ENCODE data around the gene PRDM16. TPM values are rescaled to one million over a fixed set of nuclear protein-coding genes. Genes with fewer than 3 reads are reported as not detected.
A peak's percentile ranks its signal among the peaks of the same experiment; 100 is the strongest.

Gene PRDM16
- polyA plus RNA-seq, 1 donor from 2014 or later: 0.21 TPM

DNA sequence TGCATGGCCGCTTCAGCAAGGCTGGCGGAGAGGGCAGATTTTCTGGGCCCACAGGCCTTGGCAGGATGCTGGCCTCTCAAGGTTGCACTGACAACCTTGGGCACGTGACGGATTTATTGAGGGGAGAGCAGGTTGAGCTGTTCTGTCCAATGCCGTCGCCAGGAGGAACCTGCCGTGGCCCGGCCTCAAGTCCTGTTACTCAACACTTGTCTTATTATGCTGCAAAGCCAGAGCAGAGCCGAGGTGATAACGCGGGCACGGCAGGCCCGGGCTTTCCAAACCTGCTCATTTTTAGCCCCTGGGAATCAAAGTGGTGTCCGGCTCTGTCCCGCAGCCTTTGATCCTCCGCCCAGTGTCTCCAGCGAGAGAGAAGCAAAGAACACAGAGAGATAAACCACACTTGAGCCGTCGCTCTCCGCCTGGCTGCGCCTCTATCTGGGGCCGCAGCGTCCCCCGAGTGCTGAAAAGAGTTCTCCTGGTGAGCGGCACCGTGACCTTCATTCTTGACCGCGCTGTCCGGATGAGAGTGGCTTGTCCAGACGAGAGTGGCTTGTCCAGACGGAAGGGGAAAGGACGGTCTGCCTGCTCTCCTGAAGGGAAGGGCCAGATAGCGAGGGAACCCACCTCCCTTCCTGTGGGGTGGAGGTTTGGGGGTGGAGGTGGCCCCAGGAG, 223.2 kb downstream of the PRDM16 start:
- H3K9ac ChIP-seq (ENCODE audit: low read length): no peak overlapping the region
- no peak overlapping the region for H3K4me3 ChIP-seq (ENCODE audit: low read length)
- no peak overlapping the region for H2AFZ ChIP-seq (ENCODE audit: low read depth, low read length)
- no peaks in the 10 kb centered on the region for H3K36me3 ChIP-seq (ENCODE audit: insufficient read depth, low read length)
- no peak overlapping the region for H3K4me2 ChIP-seq (ENCODE audit: low read length)
- H4K20me1 ChIP-seq (ENCODE audit: insufficient read depth): no peaks in the 10 kb centered on the region
- no peak overlapping the region for H3K27ac ChIP-seq (ENCODE audit: low read length)
- no peaks in the 10 kb centered on the region for H3K9me3 ChIP-seq (ENCODE audit: low read length)
- no peaks in the 10 kb centered on the region for H3K79me2 ChIP-seq (replicated peaks; ENCODE audit: insufficient read depth, low read length)
- TF ChIP-seq EP300 (conservative IDR thresholded peaks at IDR 0.05; ENCODE audit: poor library complexity, severe bottlenecking) (no peak), MXI1 (conservative IDR thresholded peaks at IDR 0.05; ENCODE audit: poor library complexity, severe bottlenecking) (no peak)
- H3F3A ChIP-seq (ENCODE audit: insufficient read depth, low read length, poor library complexity, severe bottlenecking): no peaks in the 10 kb centered on the region
- H3K27me3 ChIP-seq (ENCODE audit: insufficient read depth, low read depth, low read length): no peaks in the 10 kb centered on the region
- H3K9me2 ChIP-seq (ENCODE audit: insufficient read depth, low read length): no peaks in the 10 kb centered on the region

DNA sequence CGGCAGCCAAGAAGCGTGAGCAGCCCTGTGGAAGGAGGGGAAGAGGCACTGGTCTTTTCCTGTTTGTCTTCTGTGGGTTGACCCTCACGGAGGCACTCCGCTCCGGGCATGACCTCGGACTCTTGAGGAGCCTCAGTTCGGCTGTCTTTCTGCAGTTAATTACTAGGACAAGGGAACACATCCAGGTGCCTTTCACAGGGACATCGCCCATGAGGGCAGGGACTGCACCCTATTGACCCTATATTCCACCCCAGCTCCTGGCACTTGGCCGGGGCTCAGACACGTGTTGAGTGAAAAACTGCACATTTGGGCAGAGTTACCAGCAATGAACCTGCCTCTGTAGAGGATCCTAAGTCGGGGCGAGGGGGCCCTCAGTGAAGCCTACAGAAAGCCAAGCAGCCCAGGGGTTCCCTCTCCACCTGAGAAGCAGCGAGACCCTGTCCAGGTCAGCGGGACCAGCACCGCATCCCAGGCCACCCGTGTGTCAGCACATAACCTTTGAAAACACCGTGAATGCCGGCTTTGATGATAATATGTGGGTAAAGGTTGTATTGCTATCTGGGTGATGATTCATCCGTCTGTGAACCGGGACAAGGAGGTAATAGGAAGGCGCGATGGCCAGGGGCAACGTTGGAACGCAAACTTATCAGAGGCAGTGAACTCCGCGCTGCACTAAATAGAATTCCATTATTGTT, 224.0 kb downstream of the PRDM16 start:
- H2AFZ ChIP-seq (ENCODE audit: low read depth, low read length): no peak overlapping the region
- TF ChIP-seq SMC3 (conservative IDR thresholded peaks at IDR 0.05; ENCODE audit: poor library complexity) (no peak), POLR2AphosphoS5 (IDR thresholded peaks at IDR 0.05) (peak; percentile 50)
- no peaks in the 10 kb centered on the region for H3K79me2 ChIP-seq (replicated peaks; ENCODE audit: insufficient read depth, low read length)

DNA sequence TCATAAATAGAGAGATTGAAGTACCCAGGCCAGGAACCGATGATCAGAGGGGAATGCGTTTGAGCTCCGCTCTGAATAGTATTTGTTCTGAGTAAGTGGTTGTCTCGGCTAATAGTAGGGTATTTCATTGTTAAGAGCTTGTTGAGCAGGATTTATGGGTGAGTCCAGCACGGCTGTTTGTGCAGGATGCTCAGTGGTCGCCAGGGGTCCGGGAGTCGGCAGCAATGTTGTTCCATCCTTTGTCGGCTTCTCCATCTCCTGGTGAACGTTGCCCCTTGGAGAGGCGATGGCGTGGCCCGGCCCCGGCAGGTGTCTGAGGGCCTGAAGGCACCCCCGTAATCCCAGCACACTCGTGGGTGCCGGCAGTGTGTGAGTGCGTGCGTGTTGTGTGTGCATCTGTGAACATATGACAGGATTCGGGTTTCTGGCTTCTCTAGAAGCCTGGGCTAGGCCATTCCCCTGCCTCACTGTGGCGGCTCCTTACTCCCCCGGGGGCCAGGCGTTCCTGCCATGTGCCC, 224.6 kb downstream of the PRDM16 start:
- Histone ChIP-seq H3K79me2 (replicated peaks; ENCODE audit: insufficient read depth, low read length) (no peaks in the 10 kb centered on the region), H3K9ac (ENCODE audit: low read length) (no peak overlapping the region), H3K27me3 (ENCODE audit: insufficient read depth, low read depth, low read length) (no peaks in the 10 kb centered on the region), H3K36me3 (ENCODE audit: insufficient read depth, low read length) (no peaks in the 10 kb centered on the region), H3F3A (ENCODE audit: insufficient read depth, low read length, poor library complexity, severe bottlenecking) (no peaks in the 10 kb centered on the region), H4K20me1 (ENCODE audit: insufficient read depth) (no peaks in the 10 kb centered on the region), H3K4me2 (ENCODE audit: low read length) (no peak overlapping the region), H2AFZ (ENCODE audit: low read depth, low read length) (no peak overlapping the region), H3K9me2 (ENCODE audit: insufficient read depth, low read length) (no peaks in the 10 kb centered on the region), H3K4me3 (ENCODE audit: low read length) (no peak overlapping the region), H3K9me3 (ENCODE audit: low read length) (no peaks in the 10 kb centered on the region), H3K27ac (ENCODE audit: low read length) (no peak overlapping the region)
- TF ChIP-seq TAF1 (IDR thresholded peaks at IDR 0.05; ENCODE audit: low read depth) (no peak), EZH2 (IDR thresholded peaks at IDR 0.05; ENCODE audit: borderline replicate concordance, insufficient read depth, low read length, poor library complexity, severe bottlenecking) (no peak), RAD21 (conservative IDR thresholded peaks at IDR 0.05) (no peak), POLR2AphosphoS5 (IDR thresholded peaks at IDR 0.05) (peak; percentile 2)
- TF ChIP-seq, protein P1, sequence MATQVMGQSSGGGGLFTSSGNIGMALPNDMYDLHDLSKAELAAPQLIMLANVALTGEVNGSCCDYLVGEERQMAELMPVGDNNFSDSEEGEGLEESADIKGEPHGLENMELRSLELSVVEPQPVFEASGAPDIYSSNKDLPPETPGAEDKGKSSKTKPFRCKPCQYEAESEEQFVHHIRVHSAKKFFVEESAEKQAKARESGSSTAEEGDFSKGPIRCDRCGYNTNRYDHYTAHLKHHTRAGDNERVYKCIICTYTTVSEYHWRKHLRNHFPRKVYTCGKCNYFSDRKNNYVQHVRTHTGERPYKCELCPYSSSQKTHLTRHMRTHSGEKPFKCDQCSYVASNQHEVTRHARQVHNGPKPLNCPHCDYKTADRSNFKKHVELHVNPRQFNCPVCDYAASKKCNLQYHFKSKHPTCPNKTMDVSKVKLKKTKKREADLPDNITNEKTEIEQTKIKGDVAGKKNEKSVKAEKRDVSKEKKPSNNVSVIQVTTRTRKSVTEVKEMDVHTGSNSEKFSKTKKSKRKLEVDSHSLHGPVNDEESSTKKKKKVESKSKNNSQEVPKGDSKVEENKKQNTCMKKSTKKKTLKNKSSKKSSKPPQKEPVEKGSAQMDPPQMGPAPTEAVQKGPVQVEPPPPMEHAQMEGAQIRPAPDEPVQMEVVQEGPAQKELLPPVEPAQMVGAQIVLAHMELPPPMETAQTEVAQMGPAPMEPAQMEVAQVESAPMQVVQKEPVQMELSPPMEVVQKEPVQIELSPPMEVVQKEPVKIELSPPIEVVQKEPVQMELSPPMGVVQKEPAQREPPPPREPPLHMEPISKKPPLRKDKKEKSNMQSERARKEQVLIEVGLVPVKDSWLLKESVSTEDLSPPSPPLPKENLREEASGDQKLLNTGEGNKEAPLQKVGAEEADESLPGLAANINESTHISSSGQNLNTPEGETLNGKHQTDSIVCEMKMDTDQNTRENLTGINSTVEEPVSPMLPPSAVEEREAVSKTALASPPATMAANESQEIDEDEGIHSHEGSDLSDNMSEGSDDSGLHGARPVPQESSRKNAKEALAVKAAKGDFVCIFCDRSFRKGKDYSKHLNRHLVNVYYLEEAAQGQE (IDR thresholded peaks at IDR 0.05; ENCODE audit: borderline replicate concordance): no peak
- TF ChIP-seq, protein P2, sequence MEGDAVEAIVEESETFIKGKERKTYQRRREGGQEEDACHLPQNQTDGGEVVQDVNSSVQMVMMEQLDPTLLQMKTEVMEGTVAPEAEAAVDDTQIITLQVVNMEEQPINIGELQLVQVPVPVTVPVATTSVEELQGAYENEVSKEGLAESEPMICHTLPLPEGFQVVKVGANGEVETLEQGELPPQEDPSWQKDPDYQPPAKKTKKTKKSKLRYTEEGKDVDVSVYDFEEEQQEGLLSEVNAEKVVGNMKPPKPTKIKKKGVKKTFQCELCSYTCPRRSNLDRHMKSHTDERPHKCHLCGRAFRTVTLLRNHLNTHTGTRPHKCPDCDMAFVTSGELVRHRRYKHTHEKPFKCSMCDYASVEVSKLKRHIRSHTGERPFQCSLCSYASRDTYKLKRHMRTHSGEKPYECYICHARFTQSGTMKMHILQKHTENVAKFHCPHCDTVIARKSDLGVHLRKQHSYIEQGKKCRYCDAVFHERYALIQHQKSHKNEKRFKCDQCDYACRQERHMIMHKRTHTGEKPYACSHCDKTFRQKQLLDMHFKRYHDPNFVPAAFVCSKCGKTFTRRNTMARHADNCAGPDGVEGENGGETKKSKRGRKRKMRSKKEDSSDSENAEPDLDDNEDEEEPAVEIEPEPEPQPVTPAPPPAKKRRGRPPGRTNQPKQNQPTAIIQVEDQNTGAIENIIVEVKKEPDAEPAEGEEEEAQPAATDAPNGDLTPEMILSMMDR (IDR thresholded peaks at IDR 0.05; ENCODE audit: poor library complexity, severe bottlenecking): no peak

More for the DNA sequence above, 224.0 kb downstream of the PRDM16 start:
- H3K36me3 ChIP-seq (ENCODE audit: insufficient read depth, low read length): no peaks in the 10 kb centered on the region
- H3F3A ChIP-seq (ENCODE audit: insufficient read depth, low read length, poor library complexity, severe bottlenecking): no peaks in the 10 kb centered on the region
- H3K4me3 ChIP-seq (ENCODE audit: low read length): no peak overlapping the region
- H3K9ac ChIP-seq (ENCODE audit: low read length): no peak overlapping the region
- H4K20me1 ChIP-seq (ENCODE audit: insufficient read depth): no peaks in the 10 kb centered on the region
- no peak overlapping the region for H3K27ac ChIP-seq (ENCODE audit: low read length)
- H3K9me3 ChIP-seq (ENCODE audit: low read length): no peaks in the 10 kb centered on the region
- H3K27me3 ChIP-seq (ENCODE audit: insufficient read depth, low read depth, low read length): no peaks in the 10 kb centered on the region
- H3K4me2 ChIP-seq (ENCODE audit: low read length): no peak overlapping the region
- H3K9me2 ChIP-seq (ENCODE audit: insufficient read depth, low read length): no peaks in the 10 kb centered on the region

All from neural cell (in vitro differentiated cells).